HG02938 (cell line): ENCODE measurements around the gene NKX6-1.

Experiments
- ATAC-seq: cut with Tn5 transposase; IDR thresholded peaks from one replicate; pipeline ENCODE4 v1.9.1; 2021; ENCODE audit warnings: mild to moderate bottlenecking, moderate library complexity; ENCODE audit not compliant: unreplicated experiment

NKX6-1 gene

GRCh38 chr4:84499624-84499982, 511 bp upstream of the NKX6-1 start:
- no peak for ATAC-seq

- ATAC-seq = no peak
Observed at GRCh38 chr4:84498203-84498934, 723 bp downstream of the NKX6-1 start.

GRCh38 chr4:84497504-84498202, 1.4 kb downstream of the NKX6-1 start:
- ATAC-seq = no peak

GRCh38 chr4:84496706-84497503, 2.2 kb downstream of the NKX6-1 start:
- no peak for ATAC-seq

GRCh38 chr4:84496331-84496705, 2.8 kb downstream of the NKX6-1 start:
- no peak for ATAC-seq

- ATAC-seq = no peak
Observed at GRCh38 chr4:84495794-84496261, 3.3 kb downstream of the NKX6-1 start.

GRCh38 chr4:84495118-84495793, 3.8 kb downstream of the NKX6-1 start:
- ATAC-seq = no peak

GRCh38 chr4:84494531-84494930, 4.6 kb downstream of the NKX6-1 start:
- no peak for ATAC-seq

- no peak for ATAC-seq
Observed at GRCh38 chr4:84494076-84494475, 5.0 kb downstream of the NKX6-1 start.

- ATAC-seq = peak; percentile 54
Observed at GRCh38 chr4:84493092-84493850, 5.8 kb downstream of the NKX6-1 start.

- no peak for ATAC-seq
Observed at GRCh38 chr4:84492737-84493091, 6.4 kb downstream of the NKX6-1 start.

GRCh38 chr4:84492290-84492689, 6.8 kb downstream of the NKX6-1 start:
- no peak for ATAC-seq

- ATAC-seq = no peak
Observed at GRCh38 chr4:84491481-84491880, 7.6 kb downstream of the NKX6-1 start.

- no peak for ATAC-seq
Observed at GRCh38 chr4:84490663-84491062, 8.4 kb downstream of the NKX6-1 start.

GRCh38 chr4:84484236-84484635, 14.9 kb downstream of the NKX6-1 start:
- ATAC-seq = no peak

- no peak for ATAC-seq
Observed at GRCh38 chr4:84483688-84484087, 15.4 kb downstream of the NKX6-1 start.

GRCh38 chr4:84482564-84483563, 16.2 kb downstream of the NKX6-1 start:
- no peak for ATAC-seq

GRCh38 chr4:84481860-84482245, 17.2 kb downstream of the NKX6-1 start:
- no peak for ATAC-seq
